ENCODE measurements around the gene GAD1. TPM values are rescaled to one million over a fixed set of nuclear protein-coding genes. Genes with fewer than 3 reads are reported as not detected.
A peak's percentile ranks its signal among the peaks of the same experiment; 100 is the strongest.

Gene GAD1
- total RNA-seq, 1 donor from 2014 or later: 3.9 TPM

DNA sequence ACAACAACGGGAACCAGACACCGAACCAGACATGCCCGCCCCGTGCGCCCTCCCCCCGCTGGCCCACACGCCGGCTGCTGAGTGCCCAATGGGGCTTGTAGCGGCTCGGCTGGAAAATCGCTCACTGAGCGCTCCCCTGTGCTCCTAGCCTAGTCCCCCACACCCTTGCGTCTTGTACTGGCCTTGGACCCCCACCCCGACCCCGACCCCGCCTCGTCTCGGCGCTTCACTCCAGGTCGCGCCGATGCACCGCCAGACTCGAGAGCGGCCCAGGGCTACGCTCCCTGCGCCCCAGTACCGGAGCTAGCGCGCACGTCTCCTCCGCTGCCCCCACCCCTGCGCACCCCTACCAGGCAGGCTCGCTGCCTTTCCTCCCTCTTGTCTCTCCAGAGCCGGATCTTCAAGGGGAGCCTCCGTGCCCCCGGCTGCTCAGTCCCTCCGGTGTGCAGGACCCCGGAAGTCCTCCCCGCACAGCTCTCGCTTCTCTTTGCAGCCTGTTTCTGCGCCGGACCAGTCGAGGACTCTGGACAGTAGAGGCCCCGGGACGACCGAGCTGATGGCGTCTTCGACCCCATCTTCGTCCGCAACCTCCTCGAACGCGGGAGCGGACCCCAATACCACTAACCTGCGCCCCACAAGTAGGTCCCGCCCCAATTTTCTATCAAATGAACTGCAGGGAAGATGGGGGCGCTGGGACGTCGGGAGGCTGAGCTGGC is 1.5 kb downstream of the GAD1 start:
- no peak for DNase-seq

DNA sequence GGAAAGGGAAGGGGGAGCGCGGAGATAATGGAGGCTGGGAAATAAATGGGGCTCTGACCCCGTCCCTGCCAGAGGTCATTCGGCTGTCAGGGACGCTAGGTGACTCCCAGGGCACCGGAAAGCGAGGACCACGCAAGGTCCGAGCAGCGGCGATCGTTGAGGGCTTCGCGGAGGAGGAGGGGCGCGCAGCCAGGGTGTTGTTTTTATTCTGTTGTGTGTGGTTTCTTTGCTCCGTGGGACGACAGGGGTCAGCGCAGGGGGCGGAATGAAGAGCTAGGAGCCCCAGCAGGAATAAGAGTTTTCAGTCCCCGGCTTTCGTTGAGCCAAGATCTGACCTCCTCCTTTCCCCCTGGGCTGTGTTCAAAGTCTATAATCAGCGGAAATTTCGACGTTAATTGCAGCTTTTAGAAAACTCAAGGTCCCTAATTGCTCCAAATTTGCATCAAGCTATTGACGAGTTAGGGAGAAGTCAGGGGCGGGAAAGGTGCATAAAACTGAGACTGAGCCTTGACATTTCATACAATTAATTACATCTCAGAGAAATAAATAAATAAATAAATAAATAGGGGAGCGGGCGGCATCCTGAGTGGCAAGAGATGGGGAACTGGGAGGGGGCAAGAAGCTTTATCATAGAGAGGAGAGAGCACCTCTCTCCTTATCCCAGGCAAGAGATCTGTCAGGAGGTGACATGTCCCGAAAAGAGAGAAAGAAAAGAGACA is 2.2 kb downstream of the GAD1 start:
- DNase-seq: no peak

DNA sequence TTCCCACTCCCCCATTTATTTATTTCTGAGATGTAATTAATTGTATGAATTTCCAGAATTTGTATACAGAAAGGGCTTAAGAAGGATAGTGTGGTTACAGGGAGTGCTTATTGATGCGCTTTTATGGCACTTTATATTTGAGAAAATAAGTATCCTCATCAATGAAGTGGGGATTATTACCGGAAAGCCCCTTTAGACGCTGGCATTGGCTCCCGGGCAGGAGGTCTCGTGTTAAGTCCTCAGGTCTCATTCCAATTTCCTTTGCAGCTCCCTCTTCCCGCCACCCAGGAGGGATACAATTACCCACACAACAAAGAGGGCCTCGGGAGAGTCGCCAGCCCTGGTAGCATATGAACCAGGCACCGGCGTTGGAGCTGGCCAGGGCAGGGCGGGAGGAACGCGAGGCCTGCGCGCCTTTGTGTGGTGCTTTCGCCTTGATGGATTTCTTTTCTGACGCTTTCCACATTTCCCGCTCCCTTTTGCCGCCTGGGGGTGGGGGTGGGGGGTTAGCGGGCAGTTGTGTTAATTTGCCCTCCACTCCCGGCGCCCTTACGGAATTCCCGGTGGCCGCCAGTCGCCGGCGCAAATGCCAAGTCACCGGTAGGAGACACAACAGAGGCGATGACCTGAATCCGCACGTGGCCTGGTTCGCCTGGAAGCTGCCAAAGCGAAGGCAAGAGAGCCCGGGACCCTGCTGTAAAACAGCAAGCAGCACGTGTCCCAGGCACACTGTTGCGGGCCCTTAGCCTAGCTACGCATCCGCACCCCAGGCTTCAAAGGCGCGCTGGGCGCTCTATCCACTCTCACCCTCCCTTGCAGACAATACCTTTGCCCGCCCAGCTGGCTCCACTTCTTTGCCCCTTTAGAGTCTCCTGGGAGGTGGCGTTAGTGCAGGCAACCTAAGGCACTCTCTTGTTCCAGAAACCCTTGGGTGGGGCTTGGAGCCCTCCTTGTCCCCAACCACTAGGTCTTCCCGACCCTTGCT is 3.3 kb downstream of the GAD1 start:
- no peak for DNase-seq

DNA sequence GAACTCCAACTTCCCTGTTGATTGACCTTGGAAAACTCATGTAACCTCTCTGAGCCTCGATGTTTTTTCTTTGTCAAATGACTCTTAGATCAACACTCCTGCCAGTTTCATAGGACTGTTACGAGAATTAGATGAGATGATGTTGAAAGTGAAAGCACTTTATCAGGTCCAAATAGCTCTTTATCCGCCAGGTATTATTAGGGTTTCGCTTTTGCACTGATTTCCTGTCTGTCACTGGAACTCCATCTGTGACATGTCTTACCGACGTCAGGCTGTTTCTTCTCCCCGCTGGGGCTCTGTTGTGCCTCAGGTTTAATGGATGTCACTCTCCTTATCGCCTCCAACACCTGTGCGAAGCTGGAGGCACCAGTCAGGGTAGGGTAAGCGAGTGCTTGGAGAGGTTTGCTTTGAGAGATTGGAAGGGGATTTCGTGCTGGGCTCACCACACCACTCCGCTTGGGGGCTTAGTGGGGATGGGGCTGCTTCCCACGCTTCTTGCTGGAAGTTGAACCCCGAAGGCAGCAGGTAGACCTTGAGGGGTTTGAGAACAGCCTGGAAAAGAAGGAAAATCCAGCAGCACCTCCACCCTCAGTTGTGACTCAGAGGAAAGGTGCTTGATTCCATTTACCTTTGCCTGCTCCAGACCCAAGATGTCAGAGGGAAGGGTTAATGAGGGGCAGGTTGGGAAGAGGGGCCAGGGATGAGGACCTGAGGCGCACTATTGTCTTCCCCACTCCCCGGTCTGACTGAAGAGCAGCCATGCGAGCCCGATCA is 4.3 kb downstream of the GAD1 start:
- no peak for DNase-seq

DNA sequence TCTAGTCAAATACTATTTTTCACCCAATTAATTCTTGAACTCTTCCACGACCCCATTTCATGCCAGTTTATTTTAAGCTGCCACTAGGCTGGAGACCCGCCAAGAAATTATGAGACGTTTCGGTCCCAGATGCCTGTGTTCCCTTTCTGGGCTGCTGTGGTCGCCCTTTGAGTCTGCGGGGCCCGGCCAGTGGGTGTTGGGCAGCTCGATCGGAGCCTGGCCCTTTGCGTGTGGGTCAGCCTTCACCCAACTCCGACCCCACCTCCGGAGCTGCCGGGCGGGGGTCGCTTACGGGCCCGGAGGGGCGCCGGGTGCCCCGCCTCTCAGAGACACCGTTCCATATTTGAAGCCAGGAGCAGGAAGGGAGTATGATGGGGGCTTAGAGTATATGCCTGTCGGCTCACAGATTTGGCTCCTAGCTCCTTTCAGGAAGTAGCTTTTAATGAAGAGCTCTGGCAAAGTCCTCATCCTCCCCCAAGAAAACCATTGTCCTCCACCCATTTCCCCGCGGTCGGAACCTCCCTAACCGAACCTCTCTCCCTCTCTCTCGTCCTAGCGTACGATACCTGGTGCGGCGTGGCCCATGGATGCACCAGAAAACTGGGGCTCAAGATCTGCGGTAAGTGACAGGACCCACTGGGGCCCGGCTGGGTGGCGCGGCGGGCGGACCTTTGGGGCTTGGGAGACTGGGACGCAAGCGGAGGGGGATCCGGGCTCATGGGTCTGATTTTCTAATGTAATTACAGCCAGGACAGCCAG is 5.0 kb downstream of the GAD1 start:
- peak; percentile 32 for DNase-seq

DNA sequence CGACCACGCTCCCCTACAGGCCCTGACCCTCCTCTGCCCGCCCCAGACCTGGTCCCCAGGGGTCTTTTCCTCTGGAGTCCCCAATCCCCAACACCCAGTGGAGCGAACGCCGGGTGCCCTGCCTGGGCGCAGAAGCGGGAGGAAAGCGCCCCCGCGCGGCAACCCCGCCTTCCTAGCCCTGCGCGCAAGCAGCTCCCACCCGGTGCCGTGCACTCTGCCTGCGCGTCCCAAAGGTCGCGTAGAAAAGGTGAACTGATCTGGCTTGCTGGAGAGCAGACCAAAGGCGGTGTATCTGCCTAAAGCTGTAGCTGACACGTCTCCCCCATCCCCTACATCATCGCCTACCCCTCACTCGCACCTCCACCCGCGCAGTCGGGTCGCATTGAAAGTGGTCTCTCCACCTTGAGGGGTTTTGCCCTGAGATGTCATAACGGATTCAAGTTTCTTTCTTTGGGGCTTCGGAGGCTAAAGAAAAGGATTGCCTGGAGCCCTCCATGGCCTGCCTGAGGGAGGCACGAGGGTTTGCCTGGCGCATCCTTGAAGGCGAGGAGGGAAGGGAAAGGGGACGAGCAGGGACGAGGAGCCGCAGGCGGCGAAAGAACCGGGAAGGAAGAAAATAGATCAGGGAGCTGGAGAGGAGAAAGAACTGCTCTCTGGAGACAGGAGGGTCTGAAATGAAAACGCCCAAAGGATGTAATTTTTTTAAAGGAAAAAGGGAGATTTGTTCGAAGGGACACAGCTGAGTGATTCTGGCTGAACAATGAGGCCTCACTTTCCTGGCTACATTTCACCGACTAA is 5.8 kb downstream of the GAD1 start:
- no peak for DNase-seq

DNA sequence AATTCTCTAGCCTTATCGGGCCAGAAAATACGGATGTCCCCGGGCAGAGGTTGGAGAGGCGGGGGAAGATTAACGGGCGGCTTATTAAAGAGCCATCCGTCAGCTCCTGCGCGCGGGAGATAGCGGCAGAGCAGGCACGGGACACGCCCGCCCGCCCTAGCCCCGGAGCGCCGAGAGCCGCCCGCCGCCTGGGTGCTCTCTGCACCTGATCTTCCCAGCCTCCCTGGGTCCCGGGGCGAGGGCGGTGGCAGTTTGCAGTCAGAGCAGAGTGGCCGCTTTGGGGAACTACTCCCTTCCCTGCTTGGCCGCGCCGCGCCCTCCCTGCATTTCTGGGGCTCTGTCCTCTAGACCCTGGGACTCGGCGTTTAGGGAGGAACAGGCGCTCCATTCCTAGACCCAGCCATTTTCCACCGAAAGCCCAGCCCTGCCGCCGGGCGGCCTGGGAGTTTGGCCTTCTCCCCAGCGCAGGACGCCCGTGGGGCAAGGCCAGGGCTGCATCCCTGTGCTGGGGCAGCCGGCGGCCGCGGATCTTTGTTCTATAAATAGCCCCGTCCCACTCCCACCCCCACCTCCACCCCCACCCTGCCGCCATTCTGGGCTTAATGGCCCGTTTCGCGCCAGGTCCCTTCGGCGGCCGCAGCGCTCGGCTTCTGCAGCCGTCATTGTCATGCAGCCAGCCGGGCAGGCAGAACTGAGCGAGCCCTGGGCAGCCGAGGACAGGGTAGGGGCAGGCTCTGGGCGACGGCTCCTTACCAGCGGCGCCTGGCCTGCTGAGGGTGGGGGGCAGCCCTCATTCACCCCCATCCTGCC is 6.6 kb downstream of the GAD1 start:
- DNase-seq: peak; percentile 40

DNA sequence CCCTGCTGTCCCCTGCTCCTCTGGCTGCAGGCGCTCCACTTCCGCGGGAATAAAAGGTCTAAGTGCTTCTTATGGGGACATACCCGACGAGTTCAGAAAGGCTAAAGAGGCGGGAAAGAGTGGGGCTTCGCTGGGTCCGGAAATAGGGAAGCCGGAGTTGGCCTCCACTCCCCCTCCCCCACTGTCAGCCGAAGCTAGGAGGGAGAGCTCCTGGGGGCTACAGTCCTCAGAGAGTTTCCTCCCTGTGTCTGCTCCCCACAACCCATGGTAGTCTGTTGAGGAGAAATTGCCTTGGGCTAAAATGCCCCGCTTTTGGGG is 7.2 kb downstream of the GAD1 start:
- no peak for DNase-seq

DNA sequence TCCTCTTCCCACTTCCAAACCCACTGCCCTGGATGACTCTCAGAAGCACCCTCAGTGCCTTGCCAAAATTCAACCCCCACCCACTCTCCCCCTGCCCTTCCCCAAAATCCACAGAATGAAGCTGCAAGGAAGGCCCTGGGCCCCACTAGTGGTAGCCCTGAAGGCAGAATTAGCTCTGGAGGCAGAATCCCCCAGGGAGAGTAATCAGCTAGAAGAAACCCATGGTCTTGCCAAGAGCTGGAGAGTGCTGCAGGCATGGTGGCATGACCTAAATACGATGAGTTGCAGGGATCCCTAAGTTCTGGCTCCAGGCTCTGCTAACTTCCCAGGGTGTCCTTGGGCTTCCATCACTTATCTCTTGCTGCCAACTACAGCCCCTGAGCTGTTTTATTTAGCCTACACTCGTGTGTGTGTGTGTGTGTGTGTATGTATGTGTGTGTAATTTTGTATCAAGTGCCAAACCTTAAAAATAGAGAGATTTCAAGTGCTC is 7.9 kb downstream of the GAD1 start:
- DNase-seq: no peak

DNA sequence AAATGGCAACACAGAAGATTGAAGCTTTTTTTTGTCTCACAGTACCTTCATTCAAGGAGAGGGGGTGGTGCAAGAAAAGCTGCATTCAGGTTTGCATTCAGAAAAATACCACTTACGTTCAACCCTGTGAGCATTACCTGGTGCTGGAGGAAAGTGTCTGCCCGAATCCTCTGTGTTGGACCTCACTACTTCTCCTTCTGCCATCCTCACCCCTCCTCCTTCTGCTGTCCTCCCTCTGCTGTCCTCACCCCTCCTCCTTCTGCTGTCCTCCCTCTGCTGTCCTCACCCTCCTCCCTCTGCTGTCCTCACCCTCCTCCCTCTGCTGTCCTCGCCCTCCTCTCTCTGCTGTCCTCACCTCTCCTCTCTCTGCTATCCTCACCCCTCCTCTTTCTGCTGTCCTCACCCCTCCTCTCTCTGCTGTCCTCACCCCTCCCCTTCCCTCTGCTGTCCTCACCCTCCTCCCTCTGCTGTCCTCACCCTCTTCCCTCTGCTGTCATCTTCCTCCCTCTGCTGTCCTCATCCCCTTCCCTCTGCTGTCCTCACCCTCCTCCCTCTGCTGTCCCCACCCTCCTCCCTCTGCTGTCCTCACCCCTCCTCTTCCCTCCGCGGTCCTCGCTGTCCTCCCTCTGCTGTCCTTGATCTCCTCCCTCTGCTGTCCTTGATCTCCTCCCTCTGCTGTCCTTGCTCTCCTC is 11.3 kb downstream of the GAD1 start:
- no peak for DNase-seq

DNA sequence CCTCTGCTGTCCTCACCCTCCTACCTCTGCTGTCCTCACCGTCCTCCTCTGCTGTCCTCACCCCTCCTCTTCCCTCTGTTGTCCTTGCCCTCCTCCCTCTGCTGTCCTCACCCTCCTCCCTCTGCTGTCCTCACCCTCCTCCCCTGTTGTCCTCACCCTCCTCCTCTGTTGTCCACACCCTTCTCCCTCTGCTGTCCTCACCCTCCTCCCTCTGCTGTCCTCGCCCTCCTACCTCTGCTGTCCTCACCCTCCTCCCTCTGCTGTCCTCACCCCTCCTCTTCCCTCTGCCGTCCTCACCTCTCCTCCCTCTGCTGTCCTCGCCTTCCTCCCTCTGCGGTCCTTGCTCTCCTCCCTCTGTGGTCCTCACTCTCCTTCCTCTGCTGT is 11.8 kb downstream of the GAD1 start:
- DNase-seq: no peak

DNA sequence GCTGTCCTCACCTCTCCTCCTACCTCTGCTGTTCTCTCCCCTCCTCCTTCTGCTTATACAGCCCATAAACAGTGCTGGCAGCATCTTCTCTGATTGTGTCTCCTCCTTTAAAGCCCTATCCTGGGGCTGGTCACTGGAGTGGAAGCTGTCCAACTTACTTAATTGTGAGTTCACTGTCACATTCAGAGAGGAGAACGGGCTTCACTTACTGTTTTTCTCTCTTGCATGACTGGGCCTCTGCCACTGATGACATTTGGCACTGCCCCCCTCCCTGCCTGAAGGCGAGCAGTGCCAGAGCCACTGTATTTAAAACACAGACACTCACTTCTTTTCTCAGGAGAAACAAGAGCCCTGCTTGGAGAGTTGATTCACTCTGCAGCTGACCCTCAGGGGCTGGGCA is 12.3 kb downstream of the GAD1 start:
- no peak for DNase-seq

DNA sequence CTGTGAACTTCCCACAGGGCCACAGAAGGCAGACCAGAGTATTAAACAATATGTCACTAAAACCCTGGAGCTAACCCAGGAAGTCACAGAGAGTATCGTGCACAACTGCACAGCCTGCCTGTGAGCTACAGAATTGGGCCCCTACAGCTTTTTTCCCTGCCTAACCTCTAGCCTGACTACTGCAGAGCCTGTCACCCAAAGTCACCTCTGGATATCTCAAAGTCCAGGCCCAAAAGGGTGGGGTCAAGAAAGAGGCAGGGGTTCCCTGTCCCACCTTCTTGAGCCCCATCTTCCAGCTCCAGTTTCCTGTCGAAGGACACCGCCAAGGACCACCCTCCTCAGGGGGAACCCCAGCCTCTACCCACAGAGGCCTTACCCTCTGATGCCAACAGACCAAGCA is 13.5 kb downstream of the GAD1 start:
- no peak for DNase-seq

DNA sequence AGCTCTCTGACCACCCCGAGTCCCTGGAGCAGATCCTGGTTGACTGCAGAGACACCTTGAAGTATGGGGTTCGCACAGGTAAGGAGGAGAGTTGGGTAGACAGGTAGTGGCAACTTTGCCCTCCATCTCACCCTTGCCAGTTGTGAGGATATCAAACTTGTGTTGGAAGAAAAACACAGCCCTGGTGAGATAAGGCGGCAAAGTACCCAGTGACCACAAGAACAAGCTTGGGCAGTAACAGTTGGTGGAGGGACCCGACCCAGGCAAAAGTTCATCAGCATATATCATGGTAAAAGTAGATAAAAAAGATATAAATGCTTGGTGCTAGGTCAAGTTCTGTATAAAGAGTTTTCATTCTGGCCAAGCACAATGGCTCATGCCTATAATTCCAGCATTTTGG is 14.4 kb downstream of the GAD1 start:
- no peak for DNase-seq

DNA sequence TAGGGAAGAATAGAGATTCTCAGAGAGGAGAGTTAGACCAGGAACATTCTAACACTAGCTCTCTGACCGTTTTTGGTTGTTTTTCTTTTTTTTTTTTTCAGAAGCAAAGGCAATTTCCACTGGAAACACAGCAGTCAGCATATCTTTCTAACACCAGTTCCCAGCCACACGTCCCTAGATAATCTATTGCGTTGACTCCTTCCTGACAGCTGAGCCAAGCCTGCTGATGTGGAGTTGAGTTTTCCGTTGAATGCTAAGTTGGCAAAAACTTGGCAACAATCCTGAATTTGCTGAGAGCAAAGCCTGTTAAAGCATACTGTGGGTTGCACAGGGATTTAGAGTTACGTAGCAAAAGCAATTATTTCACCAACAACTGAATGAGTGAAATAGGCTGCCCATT is 19.3 kb downstream of the GAD1 start:
- peak; percentile 33 for DNase-seq

DNA sequence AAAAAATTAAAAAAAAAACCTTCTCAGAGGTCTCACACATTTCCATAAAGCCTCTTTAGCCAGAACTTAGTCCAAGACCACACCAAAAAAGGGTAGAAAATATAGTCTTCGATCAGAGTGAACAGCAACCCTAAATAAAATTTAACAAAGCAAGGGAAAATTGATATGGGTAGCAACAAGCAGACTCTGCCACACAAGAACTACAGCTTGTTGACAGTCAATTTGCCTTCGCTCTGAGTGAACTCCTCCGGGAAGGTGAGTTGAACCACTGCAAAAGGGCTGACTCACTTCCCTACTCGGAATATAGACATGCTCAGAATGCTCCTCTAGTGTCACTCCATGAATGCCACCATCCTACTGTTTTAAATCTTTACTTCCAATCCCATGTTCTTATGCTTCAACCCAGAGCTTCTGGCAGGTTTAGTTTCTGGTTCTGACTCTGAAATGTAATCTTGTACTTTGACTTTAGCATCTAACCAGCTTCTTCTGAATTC is 24.1 kb downstream of the GAD1 start:
- DNase-seq: no peak

DNA sequence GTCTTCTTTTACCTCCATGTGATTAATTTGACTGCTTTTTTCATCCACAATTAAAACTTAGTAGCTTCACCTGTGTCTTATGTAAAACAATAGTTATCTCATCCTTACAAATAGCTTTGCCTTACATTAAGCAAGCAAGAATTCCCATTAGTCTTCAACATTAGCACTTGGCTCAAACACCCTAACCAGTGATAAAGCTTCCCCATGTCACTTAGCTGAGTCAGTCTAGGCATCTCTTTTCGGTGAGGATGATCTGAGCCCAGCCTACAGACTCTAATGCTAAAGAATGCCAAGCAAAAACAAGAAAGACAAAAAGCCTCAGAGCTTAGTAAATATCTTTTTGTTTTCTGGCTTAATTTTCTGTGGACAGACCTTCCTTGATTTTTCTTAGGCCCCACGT is 26.1 kb downstream of the GAD1 start:
- no peak for DNase-seq

DNA sequence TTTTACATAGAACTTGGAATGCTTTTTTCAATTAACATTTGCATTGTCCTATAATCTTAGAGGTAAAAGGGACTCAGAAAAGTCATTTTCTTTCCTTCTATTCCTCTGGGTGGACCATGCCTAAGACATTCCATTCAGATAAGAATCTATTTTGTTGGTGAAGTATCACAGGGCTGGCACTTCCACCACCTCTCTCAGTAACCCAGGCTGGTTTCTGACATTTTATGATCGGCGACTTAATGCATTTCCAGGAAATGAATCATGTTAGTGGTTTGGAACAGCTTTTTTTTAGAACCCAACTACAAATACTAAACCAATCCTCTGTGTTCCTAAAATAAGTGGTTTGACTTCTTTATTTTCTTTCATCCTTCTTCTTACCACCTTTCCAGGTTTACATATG is 27.0 kb downstream of the GAD1 start:
- no peak for DNase-seq

DNA sequence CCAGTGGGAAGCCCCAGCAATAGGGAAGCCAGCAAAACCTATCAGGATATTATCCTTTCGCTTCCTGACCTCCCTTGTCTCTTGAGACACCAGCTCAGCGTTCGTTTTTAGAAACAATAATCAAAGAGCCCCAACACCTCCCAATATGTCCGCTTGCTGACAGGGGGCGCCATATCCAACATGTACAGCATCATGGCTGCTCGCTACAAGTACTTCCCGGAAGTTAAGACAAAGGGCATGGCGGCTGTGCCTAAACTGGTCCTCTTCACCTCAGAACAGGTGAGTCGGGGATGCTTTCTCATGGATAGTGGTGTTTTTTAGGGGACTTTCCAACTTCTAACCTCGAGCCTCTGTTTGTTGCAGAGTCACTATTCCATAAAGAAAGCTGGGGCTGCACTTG is 28.7 kb downstream of the GAD1 start:
- DNase-seq: no peak

All from tongue (tissue), 2 donors.